Caki2 (cell line): ENCODE measurements around the gene ZNF33B. TPM values are rescaled to one million over a fixed set of nuclear protein-coding genes. Genes with fewer than 3 reads are reported as not detected.

Source experiments
- DNase-seq: peaks from one replicate; pipeline ENCODE4 v3.0.0-alpha.2; 2015; ENCODE audit warnings: low read depth
- in situ Hi-C: cut with HindIII; loops from 2 replicates; pipeline ENCODE4 v1.10.0; 2016; ENCODE audit warnings: low sequenced_read_pairs, low pct_unique_long_range_greater_than_20kb, mixed read lengths
- total RNA-seq: library from RNA; depleted of rRNA; stranded (reverse); fragments of >200 nt; shearing (Covaris generic); gene quantifications from 2 replicates; pipeline ENCODE4 v1.2.3, GENCODE V29; 2014; ENCODE audit warnings: low replicate concordance; rRNA removed

ZNF33B gene
- total RNA-seq, 1 experiment from 2014 or later, result 12.7 TPM

DNA sequence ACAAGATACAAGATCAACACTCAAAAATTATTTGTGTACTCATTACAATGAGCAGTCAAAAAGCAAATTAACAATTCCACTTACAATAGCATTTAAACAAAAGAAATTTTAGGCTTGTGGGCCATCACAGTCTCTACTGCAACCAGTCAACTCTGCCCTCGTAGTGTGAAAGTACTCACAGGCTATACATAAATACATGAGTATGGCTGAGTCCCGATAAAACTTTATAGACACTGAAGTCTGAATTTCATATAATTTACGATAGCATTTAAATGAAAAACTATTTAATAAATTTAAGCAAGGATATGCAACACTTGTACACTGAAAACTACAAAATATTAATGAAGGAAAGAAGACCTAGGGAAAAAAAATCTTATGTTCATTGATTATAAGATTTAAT is 90.1 kb downstream of the ZNF33B start:
- in situ Hi-C loops, result no loop called here
- DNase-seq, result no peak

DNA sequence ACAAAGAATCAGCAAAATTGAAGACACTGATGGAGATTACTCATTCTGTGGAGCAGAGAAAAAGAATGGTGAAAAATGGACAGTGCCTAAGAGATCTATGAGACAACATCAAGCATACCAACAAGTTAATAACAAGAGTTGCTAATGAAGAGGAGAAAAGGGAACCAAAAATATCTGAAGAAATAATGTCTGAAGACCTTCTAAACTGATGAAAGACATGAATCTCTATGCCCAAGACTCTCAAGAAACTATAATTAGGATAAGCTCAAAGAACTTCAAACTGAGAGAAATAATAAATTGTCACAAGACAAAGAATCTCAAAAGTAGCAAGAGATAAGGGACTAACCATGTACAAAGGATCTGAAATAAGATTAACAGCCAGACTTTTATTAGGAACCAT is 93.4 kb downstream of the ZNF33B start:
- in situ Hi-C loops, result no loop called here
- no peak for DNase-seq

DNA sequence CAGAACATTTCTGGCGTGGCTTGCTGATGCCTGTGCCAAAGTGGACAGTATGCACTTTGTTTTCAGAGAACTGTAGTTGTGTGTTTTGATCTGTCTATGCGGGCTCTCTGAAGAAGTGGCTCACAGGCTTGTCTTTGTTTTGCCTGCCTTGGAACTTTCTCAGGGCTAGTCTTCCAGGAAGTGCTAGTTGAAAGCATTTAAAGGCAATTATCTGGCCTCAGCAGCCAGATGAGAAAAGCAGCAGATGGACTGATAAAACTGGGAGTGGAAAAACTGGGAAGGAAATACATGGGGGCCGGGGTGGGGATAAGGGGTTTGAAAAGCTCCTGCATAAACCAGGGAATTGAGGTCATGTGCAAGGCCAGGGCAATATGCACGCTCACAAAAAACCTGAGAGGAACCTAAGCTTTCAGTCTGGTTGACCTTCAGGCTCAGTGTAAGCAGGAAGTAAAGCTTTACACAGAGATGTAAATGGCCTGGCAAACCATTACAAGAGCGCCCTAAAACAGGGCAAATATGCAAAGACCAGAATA is 94.5 kb downstream of the ZNF33B start:
- in situ Hi-C loops, result no loop called here

More for the DNA sequence above, 94.5 kb downstream of the ZNF33B start:
- DNase-seq, result no peak

Other genes starting within 250 kb of the ZNF33B start
- 18.4 TPM in 2 replicates for gene BMS1, start 144.2 kb upstream of the ZNF33B start, total RNA-seq